Measurements from ENCODE around the gene ETV1. TPM values are rescaled to one million over a fixed set of nuclear protein-coding genes. Genes with fewer than 3 reads are reported as not detected.
A peak's percentile ranks its signal among the peaks of the same experiment; 100 is the strongest.

Gene ETV1
- total RNA-seq, 1 donor from 2014 or later = 4.2 TPM

DNA sequence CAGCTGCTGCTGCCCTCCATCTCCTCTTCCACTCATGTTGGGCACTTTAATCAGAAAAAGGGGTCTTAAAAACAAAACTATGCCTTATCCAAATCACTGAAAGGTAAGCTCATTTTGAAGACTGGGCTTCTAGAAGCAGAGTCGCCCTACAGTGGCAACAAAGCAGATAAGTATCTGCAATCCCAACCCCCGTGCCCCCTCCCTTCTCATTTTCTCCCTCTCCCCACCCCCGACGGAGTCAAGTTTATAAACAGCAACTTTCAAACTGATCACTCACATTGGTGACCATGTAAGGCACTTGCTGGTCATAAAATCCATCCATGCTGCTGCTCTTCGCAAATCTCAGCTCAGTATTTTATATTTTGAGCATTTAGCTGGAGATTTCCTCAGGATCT, 738 bp downstream of the ETV1 start:
- TF ChIP-seq, protein P1, sequence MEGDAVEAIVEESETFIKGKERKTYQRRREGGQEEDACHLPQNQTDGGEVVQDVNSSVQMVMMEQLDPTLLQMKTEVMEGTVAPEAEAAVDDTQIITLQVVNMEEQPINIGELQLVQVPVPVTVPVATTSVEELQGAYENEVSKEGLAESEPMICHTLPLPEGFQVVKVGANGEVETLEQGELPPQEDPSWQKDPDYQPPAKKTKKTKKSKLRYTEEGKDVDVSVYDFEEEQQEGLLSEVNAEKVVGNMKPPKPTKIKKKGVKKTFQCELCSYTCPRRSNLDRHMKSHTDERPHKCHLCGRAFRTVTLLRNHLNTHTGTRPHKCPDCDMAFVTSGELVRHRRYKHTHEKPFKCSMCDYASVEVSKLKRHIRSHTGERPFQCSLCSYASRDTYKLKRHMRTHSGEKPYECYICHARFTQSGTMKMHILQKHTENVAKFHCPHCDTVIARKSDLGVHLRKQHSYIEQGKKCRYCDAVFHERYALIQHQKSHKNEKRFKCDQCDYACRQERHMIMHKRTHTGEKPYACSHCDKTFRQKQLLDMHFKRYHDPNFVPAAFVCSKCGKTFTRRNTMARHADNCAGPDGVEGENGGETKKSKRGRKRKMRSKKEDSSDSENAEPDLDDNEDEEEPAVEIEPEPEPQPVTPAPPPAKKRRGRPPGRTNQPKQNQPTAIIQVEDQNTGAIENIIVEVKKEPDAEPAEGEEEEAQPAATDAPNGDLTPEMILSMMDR (IDR thresholded peaks at IDR 0.05) = no peak
- no peak for TF ChIP-seq POLR2AphosphoS5 (IDR thresholded peaks at IDR 0.05; ENCODE audit: insufficient read depth in 1 of 2, low read depth in 1 of 2)
- TF ChIP-seq POLR2A (IDR thresholded peaks at IDR 0.05) = no peak
- H3K4me1 ChIP-seq = peaks cover 5% of the 10 kb centered on the region
- intact Hi-C loops (cut with DNase I) = no loop called here

DNA sequence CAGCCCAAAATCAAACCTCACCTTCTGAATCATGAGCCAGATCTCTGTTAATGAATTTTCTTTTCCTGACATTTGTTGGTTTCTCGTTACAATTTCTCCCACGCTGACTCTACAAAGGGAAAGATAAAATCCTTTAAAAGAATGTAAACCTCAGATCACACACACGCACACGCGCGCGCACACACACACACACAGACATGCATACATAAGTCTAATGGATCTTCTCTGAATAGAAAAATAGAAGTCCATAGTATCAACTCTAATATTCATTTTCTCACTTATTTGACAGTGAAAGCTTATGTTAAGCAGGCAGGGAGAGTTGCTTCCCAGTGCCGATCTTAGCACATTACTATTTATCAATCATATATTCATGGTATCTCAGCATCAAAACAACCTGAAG, 1.4 kb downstream of the ETV1 start:
- H3K4me3 ChIP-seq = peak overlapping the region in 1 of 2 donors; percentile 60

More for the DNA sequence above, 738 bp downstream of the ETV1 start:
- H3K27me3 ChIP-seq = no peaks in the 10 kb centered on the region
- peak overlapping the region; percentile 76 for H3K27ac ChIP-seq
- peak overlapping the region; percentile 60 to 75 for H3K4me3 ChIP-seq
- no peak for DNase-seq (ENCODE audit: extremely low spot score in 2 of 2)
- no peaks in the 10 kb centered on the region for H3K9me3 ChIP-seq
- H3K36me3 ChIP-seq = no peaks in the 10 kb centered on the region

DNA sequence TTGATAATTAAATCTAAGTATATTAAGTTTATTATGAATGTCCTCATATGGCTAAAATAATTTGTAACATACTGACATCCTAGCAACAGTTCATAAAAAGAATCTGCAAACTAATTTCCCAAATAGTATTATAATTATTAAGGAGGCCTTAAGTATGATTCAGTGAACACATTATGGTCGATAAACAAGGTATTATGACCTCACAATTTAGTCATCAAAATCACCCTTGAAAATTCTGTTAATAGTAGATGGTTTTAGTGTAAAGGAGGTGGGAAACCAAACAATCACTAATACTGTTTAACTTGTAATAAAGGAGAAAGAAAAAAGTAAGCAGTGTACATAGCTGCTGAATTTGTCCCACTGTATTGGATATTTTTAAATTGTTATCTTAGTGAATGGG, 2.1 kb downstream of the ETV1 start:
- intact Hi-C loops (cut with DNase I) = no loop called here
- Histone ChIP-seq H3K36me3 (no peaks in the 10 kb centered on the region), H3K27me3 (no peaks in the 10 kb centered on the region), H3K4me1 (peaks cover 2% of the 10 kb centered on the region), H3K27ac (no peak overlapping the region), H3K4me3 (no peak overlapping the region), H3K9me3 (no peaks in the 10 kb centered on the region)
- DNase-seq (ENCODE audit: extremely low spot score in 2 of 2) = no peak
- TF ChIP-seq POLR2A (IDR thresholded peaks at IDR 0.05) = no peak
- TF ChIP-seq POLR2AphosphoS5 (IDR thresholded peaks at IDR 0.05; ENCODE audit: insufficient read depth in 1 of 2, low read depth in 1 of 2) = no peak
- TF ChIP-seq, protein P1 (IDR thresholded peaks at IDR 0.05) = no peak

More for the DNA sequence above, 1.4 kb downstream of the ETV1 start:
- H3K9me3 ChIP-seq = no peaks in the 10 kb centered on the region
- H3K27ac ChIP-seq = no peak overlapping the region
- intact Hi-C loops (cut with DNase I) = no loop called here
- TF ChIP-seq POLR2A (IDR thresholded peaks at IDR 0.05) = no peak
- no peaks in the 10 kb centered on the region for H3K36me3 ChIP-seq
- H3K4me1 ChIP-seq = peaks cover 5% of the 10 kb centered on the region
- no peaks in the 10 kb centered on the region for H3K27me3 ChIP-seq
- no peak for DNase-seq (ENCODE audit: extremely low spot score in 2 of 2)

DNA sequence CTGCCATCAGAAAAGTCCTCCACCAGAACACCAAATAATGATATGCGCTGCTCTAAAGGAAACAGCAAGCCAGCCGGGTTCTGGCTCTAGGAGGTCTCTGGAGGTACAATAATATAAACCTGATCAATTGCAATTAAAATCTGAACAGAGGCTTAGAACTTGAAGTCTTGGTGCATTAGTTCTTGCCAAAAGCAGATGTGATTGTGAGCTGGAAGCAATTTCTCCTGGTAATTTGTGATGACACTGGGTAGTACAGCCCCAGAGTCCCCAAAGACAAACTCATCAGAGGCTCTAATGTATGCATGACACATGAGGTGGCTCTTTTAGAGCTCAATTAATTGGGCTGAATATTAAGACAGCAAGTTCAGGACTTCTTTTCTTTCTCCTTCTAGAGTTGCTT, 3.3 kb downstream of the ETV1 start:
- Histone ChIP-seq H3K27ac (no peak overlapping the region), H3K4me3 (no peak overlapping the region), H3K9me3 (no peaks in the 10 kb centered on the region), H3K36me3 (no peaks in the 10 kb centered on the region), H3K4me1 (no peaks in the 10 kb centered on the region), H3K27me3 (no peaks in the 10 kb centered on the region)
- TF ChIP-seq POLR2AphosphoS5 (IDR thresholded peaks at IDR 0.05; ENCODE audit: insufficient read depth in 1 of 2, low read depth in 1 of 2) (no peak), POLR2A (IDR thresholded peaks at IDR 0.05) (no peak)
- TF ChIP-seq, protein P1 (IDR thresholded peaks at IDR 0.05) = no peak
- DNase-seq (ENCODE audit: extremely low spot score in 2 of 2) = no peak
- intact Hi-C loops (cut with DNase I) = no loop called here

DNA sequence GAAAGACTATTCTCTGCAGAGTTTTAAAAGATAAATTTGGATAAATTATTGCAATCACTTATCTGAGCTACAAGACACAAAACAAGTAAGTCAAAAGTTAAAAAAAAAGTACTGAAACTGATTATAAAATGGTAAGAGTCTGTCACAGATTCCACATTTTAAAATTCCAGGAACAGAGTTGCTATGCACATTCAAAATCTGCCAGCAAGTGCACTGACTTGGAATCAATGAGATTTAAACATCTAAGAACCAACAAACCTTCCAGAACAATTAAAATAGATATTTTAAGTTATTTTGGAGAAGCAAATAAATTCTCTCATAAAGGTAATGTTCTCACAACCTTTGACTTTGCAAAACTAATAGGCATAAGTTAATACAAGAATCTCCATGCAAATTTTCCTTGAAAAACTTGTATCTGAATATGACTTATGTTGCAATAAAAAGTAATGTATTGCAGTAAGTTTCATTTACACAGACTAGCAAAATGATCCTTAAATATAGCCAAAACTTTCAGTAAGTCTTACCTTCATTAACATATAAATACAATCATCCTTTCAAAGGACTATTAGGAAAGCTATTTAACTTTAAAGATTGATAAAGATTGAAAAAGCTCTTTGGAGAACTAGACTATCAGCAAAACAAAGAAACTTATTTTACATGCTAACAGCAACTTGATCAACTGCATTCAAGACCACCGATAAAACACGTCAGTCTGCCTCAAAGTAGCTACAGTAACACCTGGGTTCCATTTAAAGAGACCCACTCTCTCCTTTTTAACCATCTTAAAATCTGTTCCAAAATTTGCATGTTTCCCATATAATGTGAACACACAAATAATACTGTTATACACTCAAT, 4.4 kb downstream of the ETV1 start:
- Histone ChIP-seq H3K27me3 (no peaks in the 10 kb centered on the region), H3K4me1 (peaks cover 10% of the 10 kb centered on the region), H3K36me3 (no peaks in the 10 kb centered on the region), H3K27ac (no peak overlapping the region), H3K9me3 (no peaks in the 10 kb centered on the region), H3K4me3 (no peak overlapping the region)
- TF ChIP-seq, protein P1 (IDR thresholded peaks at IDR 0.05) = no peak
- no peak for TF ChIP-seq POLR2A (IDR thresholded peaks at IDR 0.05)
- no peak for TF ChIP-seq POLR2AphosphoS5 (IDR thresholded peaks at IDR 0.05; ENCODE audit: insufficient read depth in 1 of 2, low read depth in 1 of 2)
- intact Hi-C loops (cut with DNase I) = no loop called here
- DNase-seq (ENCODE audit: extremely low spot score in 2 of 2) = no peak
